HepG2 (cell line): ENCODE measurements around the gene MTCL1. TPM values are rescaled to one million over a fixed set of nuclear protein-coding genes. Genes with fewer than 3 reads are reported as not detected.
A peak's percentile ranks its signal among the peaks of the same experiment; 100 is the strongest.

Experiments
- ATAC-seq: fragments of 200-7000 bp; cut with Tn5 transposase; 3 replicates; pipeline ENCODE4 v1.9.1; 2020; ENCODE audit warnings: mild to moderate bottlenecking, moderate library complexity
- BruUV-seq: library from RNA; stranded (reverse); fragments of 400-500 nt; replicated peaks from 2 replicates; lab custom pipeline; 2021; lab: Mats Ljungman, UMichigan
- CTCF ChIA-PET: fragments of 300-600 bp; formaldehyde crosslinking; extraction: SDS; loops from one replicate; lab custom pipeline; 2021; ENCODE audit warnings: low total read pairs, inconsistent platforms, low intra/inter-chr PET ratio; lab: Yijun Ruan, JAX
- POLR2A ChIA-PET: fragments of 350-600 bp; sonication (Branson Sonifier 250); formaldehyde crosslinking; loops from one replicate; lab custom pipeline; 2020; ENCODE audit warnings: antibody characterized with exemption, inconsistent platforms; lab: Yijun Ruan, JAX
- DNase-seq: peaks from one replicate; pipeline ENCODE4 v3.0.0-alpha.2; 2015; ENCODE audit warnings: low spot score
- FAIRE-seq: peaks from 3 replicates; lab custom pipeline; 2011; peaks lifted over from hg19 to GRCh38; lab: Jason Lieb, UNC
- H2AFZ ChIP-seq: one replicate; pipeline ENCODE4 v1.6.1; 2011; ENCODE audit warnings: low read length, inconsistent platforms
- H3K27ac ChIP-seq: fragments of 300-600 bp; 3 replicates; pipeline ENCODE4 v1.8.0; 2011; ENCODE audit warnings: mixed run types, mild to moderate bottlenecking, mixed read lengths, low read length, inconsistent platforms; ENCODE audit not compliant: insufficient read depth; ENCODE audit errors: extremely low read length
- H3K27me3 ChIP-seq, 2 experiments: fragments of 200-600 bp in 1 of 2; 2 replicates in 1 of 2; 3 replicates in 1 of 2; pipeline versions ENCODE4 v1.6.0 to v1.8.0; 2011; ENCODE audit warnings: low read length in 2 of 2, mild to moderate bottlenecking in 2 of 2, moderate library complexity in 2 of 2, inconsistent platforms in 1 of 2; ENCODE audit not compliant: insufficient read depth in 2 of 2, control insufficient read depth in 1 of 2
- H3K36me3 ChIP-seq, 2 experiments: fragments of 200-600 bp in 1 of 2; replicated peaks in 1 of 2; 2 replicates in 1 of 2; 3 replicates in 1 of 2; pipeline versions ENCODE4 v1.5.1 to v1.8.0; 2011; ENCODE audit warnings: low read length in 2 of 2, inconsistent platforms in 1 of 2; ENCODE audit not compliant: insufficient read depth in 2 of 2, control insufficient read depth in 1 of 2
- H3K4me1 ChIP-seq: 2 replicates; pipeline ENCODE4 v1.5.1; 2012; ENCODE audit warnings: low read length, inconsistent platforms; ENCODE audit not compliant: insufficient read depth
- H3K4me2 ChIP-seq: 2 replicates; pipeline ENCODE4 v1.6.0; 2011; ENCODE audit warnings: low read depth, low read length, inconsistent platforms
- H3K4me3 ChIP-seq, 3 experiments: fragments of 200-600 bp in 1 of 3; sonication (generic), shearing (Covaris generic) in 1 of 3; replicated peaks in 1 of 3; 2 replicates each; pipeline ENCODE4 v1.5.1; 2011 to 2016; ENCODE audit warnings: low read length in 3 of 3, inconsistent platforms in 2 of 3, low read depth in 2 of 3, mild to moderate bottlenecking in 2 of 3, control low read depth in 1 of 3, mixed read lengths in 1 of 3; ENCODE audit not compliant: insufficient read depth in 1 of 3
- H3K79me2 ChIP-seq: one replicate; pipeline ENCODE4 v1.6.1; 2011; ENCODE audit warnings: low read length, inconsistent platforms; ENCODE audit not compliant: insufficient read depth
- H3K9ac ChIP-seq: 2 replicates; pipeline ENCODE4 v1.6.0; 2011; ENCODE audit warnings: mild to moderate bottlenecking, low read depth, low read length, inconsistent platforms; ENCODE audit not compliant: insufficient read depth
- H3K9me3 ChIP-seq: 2 replicates; pipeline ENCODE4 v1.5.1; 2012; ENCODE audit warnings: mild to moderate bottlenecking, low read length
- H4K20me1 ChIP-seq: 2 replicates; pipeline ENCODE4 v1.6.0; 2011; ENCODE audit warnings: inconsistent platforms, mild to moderate bottlenecking, low read length, moderate library complexity; ENCODE audit not compliant: insufficient read depth
- ATF7 ChIP-seq, 2 experiments: fragments of 450-650 bp in 1 of 2; sonication (generic) in 1 of 2; formaldehyde crosslinking in 1 of 2; IDR thresholded peaks; 2 replicates each; pipeline versions ENCODE4 v1.4.0 to v1.6.1; 2016 to 2020; ENCODE audit warnings: antibody characterized with exemption in 1 of 2, mild to moderate bottlenecking in 1 of 2, missing genetic modification reagents in 1 of 2
- BRCA1 ChIP-seq: sonication (generic); formaldehyde crosslinking; IDR thresholded peaks from 2 replicates; pipeline ENCODE4 v1.4.0; 2020; ENCODE audit warnings: missing genetic modification reagents
- HOXA7 ChIP-seq: sonication (generic); formaldehyde crosslinking; IDR thresholded peaks from 2 replicates; pipeline ENCODE4 v1.8.1; 2022; ENCODE audit warnings: mild to moderate bottlenecking, missing genetic modification reagents, moderate library complexity
- NPAS2 ChIP-seq: sonication (generic); formaldehyde crosslinking; IDR thresholded peaks from 2 replicates; pipeline ENCODE4 v1.8.0; 2022; ENCODE audit warnings: mild to moderate bottlenecking, missing genetic modification reagents, borderline replicate concordance
- ZNF232 ChIP-seq: sonication (generic); formaldehyde crosslinking; IDR thresholded peaks from 2 replicates; pipeline ENCODE4 v1.4.0; 2020; ENCODE audit warnings: missing genetic modification reagents, borderline replicate concordance
- ZNF234 ChIP-seq: sonication (generic); formaldehyde crosslinking; conservative IDR thresholded peaks from 2 replicates; pipeline ENCODE4 v1.5.1; 2020; ENCODE audit warnings: mild to moderate bottlenecking, missing genetic modification reagents
- ZNF263 ChIP-seq: sonication (generic); formaldehyde crosslinking; IDR thresholded peaks from 2 replicates; pipeline ENCODE4 v1.4.0; 2020; ENCODE audit warnings: missing genetic modification reagents
- WGBS: methylation state at CpG from one replicate; pipeline ENCODE4 v1.1.6; 2017; ENCODE audit warnings: low lambda C conversion rate; 5-methylcytosine and 5-hydroxymethylcytosine counted together
- in situ Hi-C: cut with HindIII; loops from 2 replicates; pipeline ENCODE4 v1.10.0; 2017; ENCODE audit warnings: low pct_unique_long_range_greater_than_20kb; ENCODE audit not compliant: extremely low pct_ligation_motif_present
- intact Hi-C: fragments of 100-400 bp; cut with micrococcal nuclease; formaldehyde crosslinking; loops from one replicate; pipeline ENCODE4 v1.10.0; 2022; ENCODE audit not compliant: unreplicated experiment
- polyA plus RNA-seq, 8 experiments: library from polyadenylated mRNA; depleted of rRNA in 3 of 8; stranded (reverse) in 7 of 8; unstranded in 1 of 8; fragments of >200 nt; fragmentation: Illumina TruSeq in 4 of 8; extraction: Trizol in 4 of 8; gene quantifications; 2 replicates each; pipeline versions ENCODE4 v1.2.1 to v1.2.3, GENCODE V29; 2011 to 2016; ENCODE audit warnings: low read depth in 4 of 8, missing spikeins in 1 of 8, mixed read lengths in 1 of 8; ENCODE audit not compliant: insufficient read depth in 1 of 8
- total RNA-seq, 5 experiments: library from RNA; depleted of rRNA; stranded (reverse); fragments of >200 nt; fragmentation: Illumina TruSeq; extraction: Trizol; gene quantifications; 2 replicates each; pipeline ENCODE4 v1.2.3, GENCODE V29; 2016; ENCODE audit warnings: low read depth in 1 of 5
- TF ChIP-seq, protein P1 (sequence below): sonication (generic); formaldehyde crosslinking; IDR thresholded peaks from 2 replicates; pipeline ENCODE4 v1.5.0; 2020; ENCODE audit warnings: missing genetic modification reagents, mild to moderate bottlenecking, borderline replicate concordance
- TF ChIP-seq, protein P2 (sequence below): sonication (generic); formaldehyde crosslinking; IDR thresholded peaks from 2 replicates; pipeline ENCODE4 v1.4.0; 2020; ENCODE audit warnings: mild to moderate bottlenecking, missing genetic modification reagents

Gene MTCL1
- total and polyA plus RNA-seq, 2 of the 13 experiments (the other 11 are each of a cell fraction or from before 2014, with no cell fraction given), result 3.1 to 3.2 TPM

DNA sequence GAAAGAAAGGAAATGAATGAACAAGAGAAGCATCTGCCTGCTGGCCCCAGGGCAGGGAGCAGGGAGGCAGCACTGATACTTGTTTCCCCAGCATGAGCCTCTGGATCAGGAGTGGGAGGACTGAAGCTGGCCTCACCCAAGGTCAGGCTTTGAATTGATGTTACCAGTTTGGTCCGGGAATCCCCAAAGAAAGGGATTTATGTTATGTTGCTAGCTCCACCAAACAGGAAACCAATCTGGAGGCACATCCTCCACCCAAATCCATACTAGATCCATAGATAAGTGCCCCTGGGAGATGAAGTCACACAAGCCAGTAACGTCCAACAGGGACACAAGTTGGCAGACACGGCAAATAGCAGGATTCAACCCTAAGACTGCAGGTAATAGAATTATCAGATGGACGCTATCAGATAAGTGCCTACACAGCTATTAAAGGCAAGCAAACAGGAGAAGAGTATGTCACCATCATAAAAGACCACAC is 85.9 kb downstream of the MTCL1 start:
- in situ Hi-C loops, result loop anchor here (5.0 kb wide), 1 partner anchor 84 kb away; the partner anchor contains the start of gene MTCL1
- intact Hi-C loops, result loop anchor here (10.0 kb wide), 1 partner anchor 86 kb away; the partner anchor contains the start of gene MTCL1
- H3K4me2 ChIP-seq, result no peak overlapping the region
- no peak overlapping the region for H3K27ac ChIP-seq
- WGBS, result 80% methylated on average over 3 of the region's 4 CpGs
- no peaks in the 10 kb centered on the region for H4K20me1 ChIP-seq
- no peak overlapping the region for H2AFZ ChIP-seq
- DNase-seq (peak; percentile 23), FAIRE-seq (no peak)
- H3K27me3 ChIP-seq, result no peaks in the 10 kb centered on the region
- H3K9ac ChIP-seq, result no peak overlapping the region
- 0 out of 5 replicates have a peak, but pooled peaks cover 0 to 1% of the 10 kb centered on the region in 2 experiments for H3K36me3 ChIP-seq
- no TSS peak for BruUV-seq
- POLR2A ChIA-PET, result no interaction called here
- no peak overlapping the region for H3K4me3 ChIP-seq
- H3K9me3 ChIP-seq, result no peaks in the 10 kb centered on the region
- TF ChIP-seq ZNF234, result no peak
- TF ChIP-seq NPAS2 (CRISPR knock-in tag), result no peak
- peak; percentile 54 for TF ChIP-seq ZNF263 (CRISPR knock-in tag)
- TF ChIP-seq HOXA7 (CRISPR knock-in tag), result no peak
- TF ChIP-seq, protein P1, sequence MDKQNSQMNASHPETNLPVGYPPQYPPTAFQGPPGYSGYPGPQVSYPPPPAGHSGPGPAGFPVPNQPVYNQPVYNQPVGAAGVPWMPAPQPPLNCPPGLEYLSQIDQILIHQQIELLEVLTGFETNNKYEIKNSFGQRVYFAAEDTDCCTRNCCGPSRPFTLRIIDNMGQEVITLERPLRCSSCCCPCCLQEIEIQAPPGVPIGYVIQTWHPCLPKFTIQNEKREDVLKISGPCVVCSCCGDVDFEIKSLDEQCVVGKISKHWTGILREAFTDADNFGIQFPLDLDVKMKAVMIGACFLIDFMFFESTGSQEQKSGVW (CRISPR knock-in tag), result no peak
- no peak for TF ChIP-seq ATF7 (IDR thresholded peaks at IDR 0.05)
- TF ChIP-seq ATF7 (CRISPR knock-in tag; IDR thresholded peaks at IDR 0.05), result no peak
- TF ChIP-seq ZNF232, result no peak
- TF ChIP-seq, protein P2, sequence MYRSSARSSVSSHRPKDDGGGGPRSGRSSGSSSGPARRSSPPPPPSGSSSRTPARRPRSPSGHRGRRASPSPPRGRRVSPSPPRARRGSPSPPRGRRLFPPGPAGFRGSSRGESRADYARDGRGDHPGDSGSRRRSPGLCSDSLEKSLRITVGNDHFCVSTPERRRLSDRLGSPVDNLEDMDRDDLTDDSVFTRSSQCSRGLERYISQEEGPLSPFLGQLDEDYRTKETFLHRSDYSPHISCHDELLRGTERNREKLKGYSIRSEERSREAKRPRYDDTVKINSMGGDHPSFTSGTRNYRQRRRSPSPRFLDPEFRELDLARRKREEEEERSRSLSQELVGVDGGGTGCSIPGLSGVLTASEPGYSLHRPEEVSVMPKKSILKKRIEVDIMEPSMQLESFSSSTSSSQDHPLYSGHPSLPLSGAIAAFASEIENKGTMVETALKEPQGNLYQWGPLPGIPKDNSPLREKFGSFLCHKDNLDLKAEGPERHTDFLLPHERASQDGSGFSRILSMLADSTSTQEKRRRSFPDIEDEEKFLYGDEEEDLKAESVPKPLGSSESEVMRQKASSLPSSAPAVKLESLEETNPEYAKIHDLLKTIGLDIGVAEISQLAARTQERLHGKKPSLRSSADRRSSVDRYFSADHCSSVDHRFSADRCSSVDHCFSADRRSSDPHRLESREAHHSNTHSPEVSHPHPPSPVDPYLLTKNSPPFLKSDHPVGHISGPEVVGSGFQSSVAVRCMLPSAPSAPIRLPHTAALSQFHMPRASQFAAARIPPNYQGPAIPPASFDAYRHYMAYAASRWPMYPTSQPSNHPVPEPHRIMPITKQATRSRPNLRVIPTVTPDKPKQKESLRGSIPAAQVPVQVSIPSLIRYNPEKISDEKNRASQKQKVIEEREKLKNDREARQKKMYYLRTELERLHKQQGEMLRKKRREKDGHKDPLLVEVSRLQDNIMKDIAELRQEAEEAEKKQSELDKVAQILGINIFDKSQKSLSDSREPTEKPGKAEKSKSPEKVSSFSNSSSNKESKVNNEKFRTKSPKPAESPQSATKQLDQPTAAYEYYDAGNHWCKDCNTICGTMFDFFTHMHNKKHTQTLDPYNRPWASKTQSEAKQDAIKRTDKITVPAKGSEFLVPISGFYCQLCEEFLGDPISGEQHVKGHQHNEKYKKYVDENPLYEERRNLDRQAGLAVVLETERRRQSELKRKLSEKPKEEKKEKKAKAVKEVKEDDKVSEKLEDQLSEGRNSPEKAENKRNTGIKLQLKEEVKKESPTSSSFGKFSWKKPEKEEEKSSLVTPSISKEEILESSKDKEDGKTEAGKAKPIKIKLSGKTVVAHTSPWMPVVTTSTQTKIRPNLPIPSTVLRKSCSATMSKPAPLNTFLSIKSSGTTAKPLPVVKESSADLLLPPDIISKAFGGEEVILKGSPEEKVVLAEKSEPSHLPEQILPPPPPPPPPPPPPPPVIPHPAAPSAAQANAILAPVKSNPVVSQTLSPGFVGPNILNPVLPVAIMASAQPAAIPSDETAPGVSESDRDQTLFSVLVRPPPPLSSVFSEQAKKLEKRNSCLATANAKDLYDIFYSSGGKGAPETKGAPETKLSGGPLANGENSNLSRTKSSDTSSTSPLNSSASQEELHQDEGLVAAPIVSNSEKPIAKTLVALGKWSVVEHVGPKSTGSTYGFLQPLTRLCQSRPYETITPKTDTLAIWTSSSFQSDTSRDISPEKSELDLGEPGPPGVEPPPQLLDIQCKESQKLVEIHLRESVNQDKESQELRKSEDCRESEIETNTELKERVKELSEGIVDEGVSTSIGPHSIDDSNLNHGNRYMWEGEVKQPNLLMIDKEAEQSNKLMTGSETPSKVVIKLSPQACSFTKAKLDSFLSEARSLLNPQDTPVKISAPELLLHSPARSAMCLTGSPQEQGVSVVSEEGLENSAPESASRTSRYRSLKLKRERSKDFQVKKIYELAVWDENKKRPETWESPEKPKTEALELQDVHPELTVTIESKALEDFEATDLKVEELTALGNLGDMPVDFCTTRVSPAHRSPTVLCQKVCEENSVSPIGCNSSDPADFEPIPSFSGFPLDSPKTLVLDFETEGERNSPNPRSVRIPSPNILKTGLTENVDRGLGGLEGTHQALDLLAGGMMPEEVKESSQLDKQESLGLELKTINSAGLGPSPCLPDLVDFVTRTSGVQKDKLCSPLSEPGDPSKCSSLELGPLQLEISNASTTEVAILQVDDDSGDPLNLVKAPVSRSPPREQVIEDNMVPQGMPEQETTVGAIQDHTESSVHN (CRISPR knock-in tag), result no peak
- TF ChIP-seq BRCA1 (CRISPR knock-in tag), result no peak
- TF ChIP-seq, all 625 proteins: peak for 1
- H3K4me1 ChIP-seq, result peaks cover 51% of the 10 kb centered on the region
- ATAC-seq, result no peak
- CTCF ChIA-PET, result no interaction called here
- H3K79me2 ChIP-seq, result no peaks in the 10 kb centered on the region
